ENCODE data around the gene ZNF678. TPM values are rescaled to one million over a fixed set of nuclear protein-coding genes. Genes with fewer than 3 reads are reported as not detected.

Gene ZNF678
- total and polyA plus RNA-seq, 2 of the 8 experiments (the other 6 are each of a cell fraction or from before 2014, with no cell fraction given) = 6.9 to 28.3 TPM

DNA sequence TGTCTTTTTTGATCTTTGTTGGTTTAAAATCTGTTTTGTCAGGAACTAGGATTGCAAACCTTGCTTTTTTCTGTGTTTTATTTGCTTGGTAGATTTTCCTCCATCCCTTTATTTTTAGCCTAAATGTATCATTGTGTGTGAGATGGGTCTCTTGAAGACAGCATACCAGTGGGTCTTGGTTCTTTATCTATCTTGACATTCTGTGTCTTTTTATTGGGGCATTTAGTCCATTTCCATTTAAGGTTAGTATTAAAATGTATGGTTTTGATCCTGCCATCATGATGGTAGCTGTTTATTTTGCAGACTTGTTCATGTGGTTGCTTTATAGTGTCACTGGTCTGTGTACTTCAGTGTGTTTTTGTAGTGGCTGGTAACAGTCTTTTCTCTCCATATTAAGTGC lies 14.1 kb downstream of the ZNF678 start (continued):
- TF ChIP-seq, protein P1, sequence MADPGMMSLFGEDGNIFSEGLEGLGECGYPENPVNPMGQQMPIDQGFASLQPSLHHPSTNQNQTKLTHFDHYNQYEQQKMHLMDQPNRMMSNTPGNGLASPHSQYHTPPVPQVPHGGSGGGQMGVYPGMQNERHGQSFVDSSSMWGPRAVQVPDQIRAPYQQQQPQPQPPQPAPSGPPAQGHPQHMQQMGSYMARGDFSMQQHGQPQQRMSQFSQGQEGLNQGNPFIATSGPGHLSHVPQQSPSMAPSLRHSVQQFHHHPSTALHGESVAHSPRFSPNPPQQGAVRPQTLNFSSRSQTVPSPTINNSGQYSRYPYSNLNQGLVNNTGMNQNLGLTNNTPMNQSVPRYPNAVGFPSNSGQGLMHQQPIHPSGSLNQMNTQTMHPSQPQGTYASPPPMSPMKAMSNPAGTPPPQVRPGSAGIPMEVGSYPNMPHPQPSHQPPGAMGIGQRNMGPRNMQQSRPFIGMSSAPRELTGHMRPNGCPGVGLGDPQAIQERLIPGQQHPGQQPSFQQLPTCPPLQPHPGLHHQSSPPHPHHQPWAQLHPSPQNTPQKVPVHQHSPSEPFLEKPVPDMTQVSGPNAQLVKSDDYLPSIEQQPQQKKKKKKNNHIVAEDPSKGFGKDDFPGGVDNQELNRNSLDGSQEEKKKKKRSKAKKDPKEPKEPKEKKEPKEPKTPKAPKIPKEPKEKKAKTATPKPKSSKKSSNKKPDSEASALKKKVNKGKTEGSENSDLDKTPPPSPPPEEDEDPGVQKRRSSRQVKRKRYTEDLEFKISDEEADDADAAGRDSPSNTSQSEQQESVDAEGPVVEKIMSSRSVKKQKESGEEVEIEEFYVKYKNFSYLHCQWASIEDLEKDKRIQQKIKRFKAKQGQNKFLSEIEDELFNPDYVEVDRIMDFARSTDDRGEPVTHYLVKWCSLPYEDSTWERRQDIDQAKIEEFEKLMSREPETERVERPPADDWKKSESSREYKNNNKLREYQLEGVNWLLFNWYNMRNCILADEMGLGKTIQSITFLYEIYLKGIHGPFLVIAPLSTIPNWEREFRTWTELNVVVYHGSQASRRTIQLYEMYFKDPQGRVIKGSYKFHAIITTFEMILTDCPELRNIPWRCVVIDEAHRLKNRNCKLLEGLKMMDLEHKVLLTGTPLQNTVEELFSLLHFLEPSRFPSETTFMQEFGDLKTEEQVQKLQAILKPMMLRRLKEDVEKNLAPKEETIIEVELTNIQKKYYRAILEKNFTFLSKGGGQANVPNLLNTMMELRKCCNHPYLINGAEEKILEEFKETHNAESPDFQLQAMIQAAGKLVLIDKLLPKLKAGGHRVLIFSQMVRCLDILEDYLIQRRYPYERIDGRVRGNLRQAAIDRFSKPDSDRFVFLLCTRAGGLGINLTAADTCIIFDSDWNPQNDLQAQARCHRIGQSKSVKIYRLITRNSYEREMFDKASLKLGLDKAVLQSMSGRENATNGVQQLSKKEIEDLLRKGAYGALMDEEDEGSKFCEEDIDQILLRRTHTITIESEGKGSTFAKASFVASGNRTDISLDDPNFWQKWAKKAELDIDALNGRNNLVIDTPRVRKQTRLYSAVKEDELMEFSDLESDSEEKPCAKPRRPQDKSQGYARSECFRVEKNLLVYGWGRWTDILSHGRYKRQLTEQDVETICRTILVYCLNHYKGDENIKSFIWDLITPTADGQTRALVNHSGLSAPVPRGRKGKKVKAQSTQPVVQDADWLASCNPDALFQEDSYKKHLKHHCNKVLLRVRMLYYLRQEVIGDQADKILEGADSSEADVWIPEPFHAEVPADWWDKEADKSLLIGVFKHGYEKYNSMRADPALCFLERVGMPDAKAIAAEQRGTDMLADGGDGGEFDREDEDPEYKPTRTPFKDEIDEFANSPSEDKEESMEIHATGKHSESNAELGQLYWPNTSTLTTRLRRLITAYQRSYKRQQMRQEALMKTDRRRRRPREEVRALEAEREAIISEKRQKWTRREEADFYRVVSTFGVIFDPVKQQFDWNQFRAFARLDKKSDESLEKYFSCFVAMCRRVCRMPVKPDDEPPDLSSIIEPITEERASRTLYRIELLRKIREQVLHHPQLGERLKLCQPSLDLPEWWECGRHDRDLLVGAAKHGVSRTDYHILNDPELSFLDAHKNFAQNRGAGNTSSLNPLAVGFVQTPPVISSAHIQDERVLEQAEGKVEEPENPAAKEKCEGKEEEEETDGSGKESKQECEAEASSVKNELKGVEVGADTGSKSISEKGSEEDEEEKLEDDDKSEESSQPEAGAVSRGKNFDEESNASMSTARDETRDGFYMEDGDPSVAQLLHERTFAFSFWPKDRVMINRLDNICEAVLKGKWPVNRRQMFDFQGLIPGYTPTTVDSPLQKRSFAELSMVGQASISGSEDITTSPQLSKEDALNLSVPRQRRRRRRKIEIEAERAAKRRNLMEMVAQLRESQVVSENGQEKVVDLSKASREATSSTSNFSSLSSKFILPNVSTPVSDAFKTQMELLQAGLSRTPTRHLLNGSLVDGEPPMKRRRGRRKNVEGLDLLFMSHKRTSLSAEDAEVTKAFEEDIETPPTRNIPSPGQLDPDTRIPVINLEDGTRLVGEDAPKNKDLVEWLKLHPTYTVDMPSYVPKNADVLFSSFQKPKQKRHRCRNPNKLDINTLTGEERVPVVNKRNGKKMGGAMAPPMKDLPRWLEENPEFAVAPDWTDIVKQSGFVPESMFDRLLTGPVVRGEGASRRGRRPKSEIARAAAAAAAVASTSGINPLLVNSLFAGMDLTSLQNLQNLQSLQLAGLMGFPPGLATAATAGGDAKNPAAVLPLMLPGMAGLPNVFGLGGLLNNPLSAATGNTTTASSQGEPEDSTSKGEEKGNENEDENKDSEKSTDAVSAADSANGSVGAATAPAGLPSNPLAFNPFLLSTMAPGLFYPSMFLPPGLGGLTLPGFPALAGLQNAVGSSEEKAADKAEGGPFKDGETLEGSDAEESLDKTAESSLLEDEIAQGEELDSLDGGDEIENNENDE (IDR thresholded peaks at IDR 0.05; ENCODE audit: insufficient replicate concordance, low read length) = no peak
- TF ChIP-seq SIX5 (IDR thresholded peaks at IDR 0.05; ENCODE audit: low read depth, low read length) = no peak
- TF ChIP-seq CTBP2 (IDR thresholded peaks at IDR 0.05; ENCODE audit: borderline replicate concordance, insufficient read depth, insufficient read length, low read length) = no peak
- no peak for TF ChIP-seq NRF1 (IDR thresholded peaks at IDR 0.05; ENCODE audit: low read depth, low read length)
- no peak for TF ChIP-seq GABPA (IDR thresholded peaks at IDR 0.05; ENCODE audit: borderline replicate concordance, insufficient read depth, low read length)
- TF ChIP-seq CBX5 (IDR thresholded peaks at IDR 0.05; ENCODE audit: low read depth, low read length) = no peak

All from H1 (cell line).